HG03108 (cell line): ENCODE results near the gene RPH3AL.

Source experiments
- ATAC-seq: cut with Tn5 transposase; IDR thresholded peaks from one replicate; pipeline ENCODE4 v1.9.1; 2021; ENCODE audit warnings: moderate library complexity; ENCODE audit not compliant: unreplicated experiment

The RPH3AL gene

GRCh38 chr17:352421-353212 is at the start of gene RPH3AL:
RPH3AL (minus strand) TSS chr17:352807; CDS start chr17:327543, 25,264 bp downstream.
- ATAC-seq = no peak

- ATAC-seq = no peak
These were observed 47.6 kb upstream of the RPH3AL start for GRCh38 chr17:400257-400656.

GRCh38 chr17:396788-397187 is 44.2 kb upstream of the RPH3AL start:
- ATAC-seq = no peak

- no peak for ATAC-seq
These were observed 43.4 kb upstream of the RPH3AL start for GRCh38 chr17:395974-396373.

GRCh38 chr17:395179-395578 is 42.6 kb upstream of the RPH3AL start:
- no peak for ATAC-seq

- no peak for ATAC-seq
These were observed 42.1 kb upstream of the RPH3AL start for GRCh38 chr17:394718-395095.

GRCh38 chr17:393806-394717 is 41.5 kb upstream of the RPH3AL start:
- no peak for ATAC-seq

GRCh38 chr17:391850-392249 is 39.2 kb upstream of the RPH3AL start:
- no peak for ATAC-seq

GRCh38 chr17:390025-390424 is 37.4 kb upstream of the RPH3AL start:
- no peak for ATAC-seq

- ATAC-seq = no peak
These were observed 35.5 kb upstream of the RPH3AL start for GRCh38 chr17:388087-388486.

GRCh38 chr17:386141-386876 is 33.7 kb upstream of the RPH3AL start:
- peak; percentile 64 for ATAC-seq

GRCh38 chr17:385836-386140 is 33.2 kb upstream of the RPH3AL start:
- peak; percentile 17 for ATAC-seq

GRCh38 chr17:385178-385835 is 32.7 kb upstream of the RPH3AL start:
- no peak for ATAC-seq

GRCh38 chr17:384622-385177 is 32.1 kb upstream of the RPH3AL start:
- ATAC-seq = no peak

GRCh38 chr17:383771-384621 is 31.4 kb upstream of the RPH3AL start:
- no peak for ATAC-seq

- no peak for ATAC-seq
These were observed 30.3 kb upstream of the RPH3AL start for GRCh38 chr17:382644-383533.

- no peak for ATAC-seq
These were observed 29.5 kb upstream of the RPH3AL start for GRCh38 chr17:381941-382643.

- ATAC-seq = no peak
These were observed 28.9 kb upstream of the RPH3AL start for GRCh38 chr17:381516-381915.
